ENCODE results near the gene ISY1. TPM values are rescaled to one million over a fixed set of nuclear protein-coding genes. Genes with fewer than 3 reads are reported as not detected.
"Not testable (repeated sequence)": the region's sequence is repeated elsewhere in the genome, so short reads cannot be mapped to it uniquely, and the experiment has no call there.

The ISY1 gene
- total RNA-seq, 1 donor from 2014 or later, result 31.0 TPM

GRCh38 chr3:129101370-129102138 lies 59.3 kb downstream of the ISY1 start:
- intact Hi-C loops (cut with DNase I), result no loop called here
- Histone ChIP-seq H3K27me3 (ENCODE audit: low read depth) (no peaks in the 10 kb centered on the region), H3K27ac (no peak overlapping the region)

GRCh38 chr3:129100274-129100673 lies 60.6 kb downstream of the ISY1 start:
- ATAC-seq (no peak), DNase-seq (no peak)
- no peak overlapping the region for H3K27ac ChIP-seq
- intact Hi-C loops (cut with DNase I), result no loop called here
- no peaks in the 10 kb centered on the region for H3K9me3 ChIP-seq
- no peaks in the 10 kb centered on the region for H3K4me1 ChIP-seq
- H3K4me3 ChIP-seq, result no peak overlapping the region
- H3K27me3 ChIP-seq (ENCODE audit: low read depth), result no peaks in the 10 kb centered on the region
- H3K36me3 ChIP-seq, result peaks cover 28% of the 10 kb centered on the region
- no peak for TF ChIP-seq CTCF (IDR thresholded peaks at IDR 0.05)

More at GRCh38 chr3:129101370-129102138, 59.3 kb downstream of the ISY1 start:
- Histone ChIP-seq H3K36me3 (peaks cover 26% of the 10 kb centered on the region), H3K4me3 (no peak overlapping the region), H3K9me3 (no peaks in the 10 kb centered on the region), H3K4me1 (peaks cover 7% of the 10 kb centered on the region)
- TF ChIP-seq CTCF (IDR thresholded peaks at IDR 0.05), result no peak
- ATAC-seq (no peak), DNase-seq (no peak)

GRCh38 chr3:129095285-129095684 lies 65.6 kb downstream of the ISY1 start:
- intact Hi-C loops (cut with DNase I), result no loop called here
- no peaks in the 10 kb centered on the region for H3K27me3 ChIP-seq (ENCODE audit: low read depth)

GRCh38 chr3:129088312-129088711 lies 72.6 kb downstream of the ISY1 start:
- H3K9me3 ChIP-seq; DNase-seq; H3K27ac ChIP-seq; H3K4me3 ChIP-seq; intact Hi-C loops (cut with DNase I); H3K27me3 ChIP-seq (ENCODE audit: low read depth): not testable (repeated sequence)
- ATAC-seq, result peak; percentile 5 to 6
- Histone ChIP-seq H3K4me1 (peaks cover 10% of the 10 kb centered on the region), H3K36me3 (peaks cover 22% of the 10 kb centered on the region)

More at GRCh38 chr3:129095285-129095684, 65.6 kb downstream of the ISY1 start:
- no peak overlapping the region for H3K27ac ChIP-seq
- H3K4me1 ChIP-seq, result no peaks in the 10 kb centered on the region
- H3K9me3 ChIP-seq, result no peaks in the 10 kb centered on the region
- peak; percentile 30 for DNase-seq
- H3K4me3 ChIP-seq, result no peak overlapping the region
- H3K36me3 ChIP-seq, result peaks cover 51% of the 10 kb centered on the region
- no peak for TF ChIP-seq CTCF (IDR thresholded peaks at IDR 0.05)
- ATAC-seq, result peak in 1 of 2 donors; percentile 38

- DNase-seq, result not testable (repeated sequence)
These were observed 73.0 kb downstream of the ISY1 start for GRCh38 chr3:129087904-129088303.

GRCh38 chr3:129087138-129087702 lies 73.6 kb downstream of the ISY1 start:
- ATAC-seq (peak; percentile 24 to 55), DNase-seq (no peak)
- no peaks in the 10 kb centered on the region for H3K9me3 ChIP-seq
- TF ChIP-seq CTCF (IDR thresholded peaks at IDR 0.05), result no peak
- peak overlapping the region; percentile 82 for H3K27ac ChIP-seq
- H3K27me3 ChIP-seq (ENCODE audit: low read depth), result no peaks in the 10 kb centered on the region
- no peak overlapping the region for H3K4me3 ChIP-seq
- H3K4me1 ChIP-seq, result peaks cover 10% of the 10 kb centered on the region
- H3K36me3 ChIP-seq, result peaks cover 12% of the 10 kb centered on the region
- intact Hi-C loops (cut with DNase I), result no loop called here

More at GRCh38 chr3:129087904-129088303, 73.0 kb downstream of the ISY1 start:
- H3K36me3 ChIP-seq, result peaks cover 18% of the 10 kb centered on the region
- H3K27ac ChIP-seq; H3K4me3 ChIP-seq; intact Hi-C loops (cut with DNase I); H3K9me3 ChIP-seq; H3K27me3 ChIP-seq (ENCODE audit: low read depth): not testable (repeated sequence)
- peak; percentile 85 to 89 for ATAC-seq
- H3K4me1 ChIP-seq, result peaks cover 10% of the 10 kb centered on the region
